HG02588 (cell line): Measurements from ENCODE around the gene PEAR1.

ENCODE experiments used
- ATAC-seq: cut with Tn5 transposase; IDR thresholded peaks from one replicate; pipeline ENCODE4 v1.9.1; 2021; ENCODE audit warnings: mild to moderate bottlenecking, moderate library complexity; ENCODE audit not compliant: unreplicated experiment

The PEAR1 gene

DNA sequence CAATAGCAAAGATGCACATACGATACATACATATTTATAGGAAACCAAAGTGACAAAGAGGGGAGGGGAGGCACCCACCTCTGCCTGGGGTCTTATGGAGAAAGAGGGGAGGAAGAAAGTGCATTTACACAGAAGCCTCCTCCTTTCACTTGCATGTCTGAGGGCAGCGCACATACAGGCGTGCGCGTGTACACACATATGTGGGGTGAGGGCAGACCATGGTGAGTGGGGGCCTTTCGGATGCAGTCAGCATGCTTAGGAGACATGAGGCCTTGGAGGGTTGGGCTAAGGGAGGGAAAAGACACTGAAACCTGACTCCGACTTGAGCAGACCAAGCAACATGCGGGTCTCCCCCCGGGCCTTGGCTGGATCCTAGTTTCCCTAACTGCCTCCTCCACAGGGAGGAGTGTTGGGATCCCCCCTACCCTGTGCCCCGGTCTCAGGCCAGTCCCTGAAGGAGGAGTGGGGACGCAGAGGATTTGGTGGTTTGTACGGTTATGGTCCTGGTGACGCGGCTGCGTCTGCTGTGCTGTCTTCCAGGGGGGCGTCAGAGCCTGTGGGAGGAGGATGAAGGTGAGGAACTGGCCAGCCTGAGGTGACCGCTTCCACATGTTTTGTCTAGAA is 42.1 kb downstream of the PEAR1 start:
- ATAC-seq: no peak

DNA sequence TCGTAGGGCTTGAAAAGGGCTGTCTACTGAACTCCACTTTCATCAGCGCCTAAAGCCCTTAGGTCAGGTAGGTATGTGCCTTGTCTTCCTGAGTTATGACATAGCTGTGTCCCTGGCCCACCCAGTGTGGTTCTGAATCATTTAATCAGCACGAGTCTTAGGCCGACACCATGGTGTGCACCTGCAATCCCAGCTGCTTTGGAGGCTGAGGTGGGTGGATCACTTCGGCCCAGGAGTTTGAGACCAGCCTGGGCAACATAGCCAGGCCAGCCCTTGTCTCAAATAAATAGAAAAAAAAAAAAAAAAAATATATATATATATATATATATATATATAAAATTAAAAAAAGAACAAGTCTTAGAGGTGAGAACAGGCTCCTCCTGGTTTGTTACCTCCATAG is 42.7 kb downstream of the PEAR1 start:
- ATAC-seq: no peak

DNA sequence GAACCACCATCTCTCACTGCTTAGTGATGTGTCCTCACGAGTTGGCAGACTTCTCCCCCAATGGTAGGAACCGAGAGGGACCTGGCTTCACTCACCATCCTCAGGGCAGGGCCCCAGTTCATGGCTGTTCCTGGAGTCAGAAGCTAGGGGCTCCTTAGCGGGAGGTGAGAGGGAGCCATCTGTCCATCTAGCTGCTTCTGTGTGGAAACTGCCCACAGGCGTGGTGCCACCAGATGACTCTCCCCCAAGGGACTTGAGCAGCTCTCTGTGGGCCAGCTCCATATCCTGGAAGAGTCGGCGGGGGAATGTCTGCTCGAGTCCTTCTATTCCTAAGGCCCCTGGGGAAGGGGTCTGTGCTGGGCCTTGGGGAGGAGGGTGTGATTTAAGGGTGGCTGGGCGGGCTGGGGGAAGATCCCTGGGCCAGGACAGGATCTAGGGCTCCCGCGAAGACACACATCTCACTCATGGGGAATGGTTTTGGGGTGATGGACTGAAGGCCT is 43.3 kb downstream of the PEAR1 start:
- no peak for ATAC-seq

DNA sequence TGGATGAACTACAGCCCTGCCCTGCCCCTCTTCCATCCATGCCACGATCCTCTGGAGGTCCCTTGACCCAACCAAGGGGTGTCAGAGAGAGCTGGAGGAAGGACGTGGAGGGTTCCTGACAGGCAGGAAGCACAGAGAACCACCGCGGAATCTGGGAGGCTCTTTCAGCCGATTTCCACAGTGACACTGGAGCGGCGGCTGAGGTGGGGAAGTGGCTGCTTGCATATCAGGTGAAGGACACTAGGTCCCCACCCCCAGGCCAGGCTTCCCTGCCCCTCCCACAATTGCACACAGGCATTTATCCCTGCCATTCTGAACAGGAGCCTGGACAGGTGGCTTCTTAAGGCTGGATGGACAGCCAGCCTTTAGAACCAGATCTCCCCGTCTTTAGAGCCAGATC is 44.4 kb downstream of the PEAR1 start:
- no peak for ATAC-seq

DNA sequence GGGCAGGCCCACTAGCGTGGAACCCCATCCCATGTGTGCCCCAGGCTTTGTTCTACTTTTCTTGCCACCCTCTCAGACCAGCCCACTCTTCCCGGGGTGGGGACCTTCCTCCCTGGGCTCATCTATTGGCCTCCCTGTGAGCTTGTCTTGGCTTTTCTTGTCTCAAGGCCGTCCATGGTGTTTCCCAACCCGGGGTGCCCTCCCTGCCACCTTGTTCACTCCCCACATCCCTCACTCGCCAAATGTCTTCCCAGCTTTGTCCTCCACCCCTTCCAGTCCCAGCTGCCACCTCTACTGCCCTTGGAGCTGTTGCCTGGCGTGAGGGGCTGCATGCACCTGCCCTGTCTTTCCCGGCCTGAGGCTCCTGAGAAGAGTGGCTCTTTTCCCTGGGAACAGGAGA is 45.3 kb downstream of the PEAR1 start:
- no peak for ATAC-seq

DNA sequence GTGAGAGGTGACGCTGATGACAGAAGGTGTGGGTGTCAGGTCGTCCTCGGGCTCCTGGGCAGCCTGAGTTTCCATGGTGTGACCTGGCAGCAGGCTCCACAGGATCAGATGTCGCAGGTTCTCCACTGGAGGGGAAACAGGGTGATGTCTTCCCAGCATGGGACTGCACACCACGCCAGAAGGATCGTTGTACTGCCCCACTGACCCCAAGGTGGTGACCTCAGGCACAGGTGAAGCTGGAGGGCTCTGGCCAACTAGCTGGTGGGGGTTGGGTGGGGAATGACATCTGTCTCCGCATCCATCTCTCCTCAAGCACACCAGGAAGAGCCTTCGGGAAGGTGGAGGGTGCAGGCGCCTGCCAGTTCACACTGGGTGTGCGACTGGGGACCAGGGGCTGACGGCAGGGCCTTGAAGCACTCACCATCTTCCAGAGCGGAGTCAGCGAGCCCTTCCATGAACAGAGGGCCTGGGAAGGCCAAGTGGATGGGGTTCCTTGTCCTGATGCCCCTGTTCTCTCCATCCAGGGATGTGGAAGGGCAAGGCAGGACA is 46.3 kb downstream of the PEAR1 start:
- no peak for ATAC-seq

DNA sequence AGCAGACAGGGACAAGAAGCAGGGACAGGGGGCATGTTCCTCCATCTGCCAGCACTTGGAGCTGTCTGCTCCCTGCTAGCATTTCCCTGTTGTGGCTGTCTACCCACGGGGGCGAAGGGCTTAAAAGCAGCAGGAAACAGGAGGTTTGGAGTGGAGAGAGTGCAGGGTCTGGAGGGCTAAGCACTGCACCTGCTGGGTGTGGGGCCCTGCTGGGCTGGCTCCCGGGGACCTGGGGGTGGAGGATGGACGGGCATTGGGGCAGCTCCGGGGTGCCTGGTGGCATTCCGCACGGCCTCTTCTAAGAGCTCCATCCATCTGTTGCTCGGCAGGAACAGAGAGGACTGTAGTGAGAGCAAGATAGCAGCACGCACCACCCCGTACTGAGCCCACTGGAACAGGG is 48.2 kb downstream of the PEAR1 start:
- no peak for ATAC-seq

DNA sequence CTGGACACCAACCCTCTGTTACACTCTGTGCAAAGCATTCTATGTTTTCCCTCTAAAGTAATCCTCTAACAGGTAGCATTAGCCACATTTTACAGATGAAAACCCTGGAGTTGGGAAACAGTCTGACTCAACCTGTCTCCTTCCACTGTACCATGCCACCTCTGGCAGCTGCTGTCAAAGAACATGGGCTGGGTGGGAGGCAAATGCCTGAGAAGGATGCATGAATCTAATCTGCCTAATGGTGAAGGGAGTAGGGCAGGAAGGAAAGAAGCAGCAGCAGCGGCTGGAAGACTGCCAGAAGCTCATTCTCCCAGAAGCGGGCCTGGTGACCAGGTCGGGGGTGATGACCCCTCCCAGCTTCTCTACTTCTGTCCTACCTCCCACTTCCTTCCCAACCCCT is 48.7 kb downstream of the PEAR1 start:
- ATAC-seq: no peak

DNA sequence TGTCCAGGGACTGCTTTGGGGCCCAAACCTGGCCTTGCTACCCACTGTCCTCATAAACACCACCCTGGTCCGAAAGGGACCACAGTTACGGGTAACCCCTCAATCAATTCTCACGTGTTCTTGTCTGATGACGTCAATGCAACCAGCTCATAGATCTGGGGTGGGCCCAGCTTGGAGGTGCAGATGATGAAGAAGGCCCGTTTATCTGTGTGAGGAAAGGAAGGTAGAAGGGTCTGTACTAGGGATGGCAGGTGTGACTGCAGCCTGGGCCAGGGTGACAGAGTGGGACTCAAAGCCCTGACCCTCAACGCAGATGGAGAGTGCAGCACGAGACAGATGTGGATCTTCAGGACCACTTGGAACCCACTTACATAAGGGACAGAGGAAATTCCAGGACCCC is 49.1 kb downstream of the PEAR1 start:
- no peak for ATAC-seq

DNA sequence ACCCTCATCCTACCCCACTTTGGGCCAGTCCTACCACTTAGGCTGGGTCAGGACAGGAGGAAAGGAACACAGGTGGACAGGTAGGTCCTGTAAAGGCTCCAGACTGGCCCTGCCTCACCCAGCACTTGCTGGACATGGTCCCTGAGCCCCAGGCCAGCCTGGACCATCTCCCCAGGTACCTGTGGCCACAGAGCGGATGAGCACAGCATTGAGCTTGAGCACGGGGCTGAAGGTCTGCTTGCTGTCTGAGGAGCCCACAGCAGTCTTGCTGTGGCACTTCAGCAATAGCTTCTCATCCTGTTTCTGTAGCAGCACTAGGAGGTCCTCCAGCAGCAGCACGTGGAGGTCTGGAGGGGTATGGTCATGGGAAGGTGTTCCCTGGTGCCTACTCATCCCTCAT is 50.2 kb downstream of the PEAR1 start:
- ATAC-seq: no peak

DNA sequence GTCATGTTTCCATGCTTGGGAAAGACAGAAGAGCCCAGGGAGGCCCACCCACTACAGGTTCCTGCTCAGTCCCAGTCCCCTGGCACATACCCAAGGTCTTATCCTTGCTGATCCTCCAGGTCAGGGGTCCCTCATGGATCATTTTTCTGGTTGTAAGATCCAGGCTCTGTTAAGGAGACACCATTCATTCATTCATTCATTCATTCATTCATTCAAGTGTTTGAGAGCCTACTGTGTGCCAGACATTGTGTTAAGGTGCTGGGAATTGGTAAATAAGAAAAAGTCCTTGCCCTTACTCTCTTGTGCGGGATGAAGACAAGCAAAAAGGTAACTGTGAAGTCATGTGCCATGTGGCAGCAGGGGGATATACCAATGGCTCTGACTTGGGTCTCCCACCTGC is 50.8 kb downstream of the PEAR1 start:
- ATAC-seq: no peak

DNA sequence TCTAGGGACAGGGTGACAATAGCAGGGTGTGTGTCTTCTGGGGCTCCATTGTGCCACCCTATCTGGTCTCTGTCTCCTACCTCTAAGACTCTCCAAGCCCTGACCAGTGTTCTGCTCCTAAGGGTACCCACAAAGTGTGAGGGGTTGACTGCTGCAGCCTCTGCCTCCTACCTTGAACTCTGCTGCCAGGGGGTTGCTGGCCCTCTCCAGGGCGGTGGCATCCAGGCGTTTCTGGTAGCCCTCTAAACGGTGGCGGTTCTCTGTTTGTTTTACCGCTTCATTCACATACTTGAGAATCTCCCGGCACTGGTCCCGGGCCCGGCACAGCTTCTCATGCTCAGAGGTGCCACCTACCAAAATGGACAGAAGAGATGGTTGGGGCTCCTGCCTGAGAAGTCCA is 51.3 kb downstream of the PEAR1 start:
- no peak for ATAC-seq

DNA sequence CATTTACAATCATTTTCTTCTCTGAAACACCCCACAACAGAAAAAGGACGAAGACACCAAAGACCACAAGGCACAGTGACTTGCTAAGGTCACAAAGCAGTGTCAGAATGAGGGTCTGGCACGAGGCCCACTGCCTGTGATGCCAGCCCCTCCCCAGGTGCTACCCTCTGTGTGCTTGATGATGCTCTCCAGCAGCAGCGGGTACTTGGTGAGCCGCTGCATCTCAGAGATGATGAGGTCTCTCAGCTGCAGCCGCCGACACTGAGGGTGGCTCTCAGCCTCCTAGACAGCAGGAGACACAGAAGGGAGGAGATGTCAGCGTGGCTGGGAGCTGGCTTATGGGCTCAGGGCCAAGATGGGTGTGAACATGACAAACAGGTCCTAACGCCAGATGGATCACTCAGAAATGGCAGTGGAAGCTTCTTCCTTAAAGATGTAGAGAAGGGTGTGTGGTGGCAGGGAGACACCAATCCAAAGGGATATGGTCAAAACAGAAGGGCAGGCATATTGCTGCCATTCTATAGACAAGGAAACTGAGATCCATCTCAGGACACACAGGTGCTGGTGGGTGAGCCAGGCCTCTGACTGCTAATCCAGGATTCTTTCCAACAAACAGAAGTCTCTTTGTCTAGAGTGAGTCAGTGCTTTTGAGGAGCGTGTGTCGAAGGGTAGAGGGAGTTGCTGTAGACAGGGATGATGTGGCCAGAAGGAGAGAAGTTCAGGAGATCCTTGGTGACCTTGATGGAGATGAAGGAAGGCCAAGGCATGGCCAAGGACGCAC is 52.6 kb downstream of the PEAR1 start:
- ATAC-seq: no peak

DNA sequence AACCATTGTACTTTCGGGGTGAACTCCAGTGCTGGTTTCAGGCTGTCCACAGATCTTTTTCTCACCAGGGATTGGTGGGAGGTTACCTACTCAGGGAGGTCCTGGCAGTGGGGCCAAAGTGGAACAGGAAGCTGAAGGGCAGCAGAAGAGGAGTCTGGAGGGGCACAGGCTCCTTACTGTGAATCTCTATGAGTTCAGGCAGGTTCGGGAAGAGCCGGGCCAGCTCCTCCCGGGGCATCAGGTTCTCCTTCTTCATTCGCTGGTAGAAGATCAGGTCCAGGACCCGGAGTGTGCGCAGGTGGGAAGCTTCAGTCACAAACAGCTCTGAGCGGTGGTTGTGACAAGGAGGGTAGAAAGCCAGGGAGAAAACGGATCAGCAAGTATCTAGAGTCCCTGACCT is 53.6 kb downstream of the PEAR1 start:
- ATAC-seq: no peak

DNA sequence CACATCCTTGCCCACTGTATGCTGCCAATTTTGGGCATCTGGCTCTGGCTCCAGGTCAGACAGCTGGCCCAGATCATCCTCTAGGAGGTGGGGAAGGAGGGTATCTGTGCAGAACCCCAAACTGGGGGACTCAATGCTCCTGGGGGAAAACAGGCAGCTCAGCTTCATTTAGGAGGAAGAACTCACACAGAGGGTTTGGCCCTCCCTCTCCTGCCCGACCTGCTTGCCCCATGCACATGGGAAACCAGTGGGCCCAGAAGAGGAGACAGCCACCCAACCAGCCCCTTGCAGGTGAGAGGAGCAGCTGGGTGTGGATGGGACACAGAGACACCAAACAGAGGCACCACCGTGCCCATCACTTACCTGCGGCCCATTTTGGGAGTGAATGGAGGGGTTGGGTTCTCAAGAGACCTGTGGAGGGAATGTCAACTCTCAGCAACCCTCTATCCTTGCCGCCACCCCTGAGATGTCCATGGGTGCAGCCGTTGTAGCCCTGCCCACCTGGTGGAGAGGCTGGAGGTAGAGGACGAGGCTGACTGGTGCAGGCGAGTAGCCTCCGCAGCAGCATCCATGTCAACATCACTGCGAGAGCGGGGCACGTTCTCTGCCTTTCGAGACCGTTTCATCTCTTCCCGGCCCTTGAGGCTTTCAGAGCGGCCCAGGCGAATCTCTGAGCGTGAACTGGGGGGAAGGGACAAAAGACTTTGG is 54.5 kb downstream of the PEAR1 start:
- no peak for ATAC-seq

DNA sequence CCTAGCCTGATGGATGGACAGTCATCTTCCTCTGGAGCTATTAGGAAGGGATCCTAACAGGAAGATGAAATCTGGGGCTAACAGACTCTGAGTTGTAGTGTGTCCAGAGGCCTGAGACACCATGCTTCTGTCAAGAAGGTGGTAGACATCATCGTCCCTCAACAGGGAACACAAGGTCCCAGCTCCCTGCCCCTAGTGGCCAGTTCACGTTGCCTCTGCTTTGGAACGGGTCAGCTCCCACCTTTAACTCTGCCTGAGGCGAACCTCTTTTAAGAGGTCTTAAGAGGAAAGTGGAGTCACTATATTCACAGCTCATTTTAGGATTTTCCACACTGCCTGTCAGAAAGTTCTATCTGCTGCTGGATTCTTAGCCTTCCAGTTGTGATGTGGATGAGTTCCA is 55.2 kb downstream of the PEAR1 start:
- ATAC-seq: no peak

DNA sequence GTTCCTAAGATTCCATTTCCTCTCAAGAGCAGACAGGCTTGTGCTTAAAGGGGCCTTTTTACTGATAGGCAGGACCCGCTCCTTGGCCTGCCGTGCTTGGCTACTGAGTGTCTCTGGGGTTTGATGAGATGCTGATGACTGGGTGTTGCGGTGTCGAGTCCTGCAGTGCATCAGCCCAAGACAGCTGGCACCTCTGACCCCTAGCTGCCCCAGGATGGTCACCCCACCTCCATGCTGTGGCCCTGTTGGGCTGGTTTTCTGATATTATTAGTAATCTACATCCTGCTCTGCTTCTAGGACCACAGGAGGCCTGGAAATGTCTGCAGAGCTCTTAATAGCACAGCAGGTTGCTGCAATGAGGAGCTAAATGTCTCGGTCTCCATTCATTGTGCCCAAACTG is 55.6 kb downstream of the PEAR1 start:
- no peak for ATAC-seq

DNA sequence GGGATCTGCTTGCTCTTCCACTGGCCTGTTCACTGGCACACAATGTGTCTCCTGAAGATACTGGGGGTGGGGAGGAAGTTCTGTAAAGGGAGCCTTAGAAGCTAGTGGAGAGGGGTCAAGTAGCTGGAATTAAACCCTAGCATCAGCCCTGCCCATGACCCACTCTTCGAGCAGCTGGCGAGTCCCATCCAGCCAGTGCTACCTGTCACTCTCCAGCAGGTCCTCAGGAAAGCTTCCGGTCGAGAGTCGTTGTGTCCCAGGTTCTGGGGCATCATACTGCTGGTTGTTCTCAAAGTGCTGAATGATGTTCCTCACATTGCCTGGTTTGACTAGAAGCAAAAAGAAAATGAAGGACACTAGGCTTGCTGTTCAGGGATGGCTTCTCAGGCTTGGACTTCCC is 57.9 kb downstream of the PEAR1 start:
- no peak for ATAC-seq

DNA sequence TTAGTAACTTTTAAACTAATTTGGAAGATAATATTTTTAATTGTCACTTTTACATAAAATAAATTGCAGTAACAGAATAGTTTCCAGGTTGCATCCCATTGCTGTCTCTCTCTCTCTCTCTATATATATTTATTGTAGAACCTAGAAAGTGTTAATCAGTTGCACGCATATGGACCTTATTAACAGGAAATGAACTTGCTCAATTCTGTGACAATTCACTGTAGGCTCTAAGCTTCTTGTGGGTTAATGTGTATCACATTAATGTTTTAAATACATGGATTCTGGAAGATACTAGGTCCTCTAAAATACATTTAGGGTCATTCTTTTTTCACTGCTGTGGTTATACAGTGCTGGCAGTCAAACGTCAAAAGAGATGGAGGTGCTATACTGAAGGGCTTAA is 60.1 kb downstream of the PEAR1 start:
- ATAC-seq: no peak

DNA sequence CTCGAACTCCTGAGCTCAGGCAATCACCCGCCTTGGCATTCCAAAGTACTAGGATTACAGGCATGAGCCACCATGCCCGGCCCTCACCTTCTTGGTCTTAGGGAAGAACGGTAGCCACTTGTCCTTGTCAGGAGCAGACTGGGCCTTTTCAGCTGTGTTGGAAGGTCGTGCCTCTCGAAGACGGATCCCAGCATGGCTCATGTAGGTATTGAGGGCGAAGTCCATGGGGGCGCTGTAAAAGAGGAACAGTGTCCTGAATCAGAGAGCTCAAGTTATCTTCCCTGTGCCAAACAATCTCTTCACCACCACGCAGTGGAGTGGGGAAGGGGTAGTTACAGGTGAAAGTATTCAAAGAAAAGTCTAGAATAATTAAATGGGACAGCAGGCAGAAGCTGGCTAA is 62.8 kb downstream of the PEAR1 start:
- no peak for ATAC-seq

DNA sequence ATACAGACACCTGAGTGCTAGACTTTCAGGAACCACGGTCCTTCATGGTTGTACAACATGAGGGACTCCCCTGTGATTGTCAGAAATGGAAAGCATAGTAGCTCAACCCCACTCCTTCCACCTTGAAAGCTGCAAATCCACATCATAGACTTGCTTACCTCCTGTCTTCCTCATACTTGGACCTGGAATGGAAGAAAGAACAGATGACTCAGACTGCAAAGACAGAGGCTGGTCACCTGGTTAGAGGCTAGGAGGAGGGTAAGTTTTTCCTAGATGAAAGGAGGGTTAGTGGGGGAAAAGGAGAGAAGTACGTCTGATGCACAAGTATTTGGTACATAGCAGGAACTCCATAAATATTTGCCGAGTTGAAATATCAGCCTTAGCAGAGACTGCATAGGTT is 64.1 kb downstream of the PEAR1 start:
- ATAC-seq: no peak

DNA sequence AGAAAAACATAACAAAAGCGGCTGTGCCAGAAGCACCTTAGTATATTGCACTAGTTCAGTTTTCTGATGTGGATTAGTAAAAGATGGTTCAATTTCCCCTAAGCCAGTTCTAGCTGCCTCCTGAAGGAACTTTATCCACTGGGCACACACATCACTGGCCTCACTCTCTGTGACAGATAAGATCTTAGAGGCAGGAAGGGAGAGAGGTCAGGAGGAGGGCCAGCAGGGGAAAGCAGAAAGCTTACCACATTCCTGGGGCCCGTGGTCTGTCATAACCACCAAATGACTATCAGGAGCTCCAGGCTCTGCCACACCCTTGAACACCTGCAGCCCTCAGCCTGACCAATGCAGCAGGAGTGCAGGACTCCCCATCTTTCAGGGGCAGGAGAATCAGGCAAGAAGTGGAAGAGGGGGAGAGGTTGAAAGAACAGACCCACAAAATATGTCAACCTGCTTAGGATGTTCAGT is 64.8 kb downstream of the PEAR1 start:
- no peak for ATAC-seq
